ENCODE results near the gene IFI16. TPM values are rescaled to one million over a fixed set of nuclear protein-coding genes. Genes with fewer than 3 reads are reported as not detected.

Gene IFI16
- polyA plus RNA-seq (2011; rRNA removed), result 2.7 and 3.3 TPM in 2 replicates
- 0.34 and 0.44 TPM in 2 replicates for polyA plus RNA-seq (2012; cell fraction: cytosol; rRNA removed)
- 0.24 and 0.38 TPM in 2 replicates for polyA plus RNA-seq (2012; cell fraction: nucleus; rRNA removed)
- 1.2 to 2.0 TPM (median 1.5 TPM) in 3 replicates for polyA plus RNA-seq (2017; fragmentation: RNase III; extraction: RNeasy Plus Mini Kit Qiagen cat#74134 plus additional on column Dnase treatment)
- polyA minus RNA-seq (2011; rRNA and poly(A)+ RNA removed), result 1.5 and 2.2 TPM in 2 replicates

DNA sequence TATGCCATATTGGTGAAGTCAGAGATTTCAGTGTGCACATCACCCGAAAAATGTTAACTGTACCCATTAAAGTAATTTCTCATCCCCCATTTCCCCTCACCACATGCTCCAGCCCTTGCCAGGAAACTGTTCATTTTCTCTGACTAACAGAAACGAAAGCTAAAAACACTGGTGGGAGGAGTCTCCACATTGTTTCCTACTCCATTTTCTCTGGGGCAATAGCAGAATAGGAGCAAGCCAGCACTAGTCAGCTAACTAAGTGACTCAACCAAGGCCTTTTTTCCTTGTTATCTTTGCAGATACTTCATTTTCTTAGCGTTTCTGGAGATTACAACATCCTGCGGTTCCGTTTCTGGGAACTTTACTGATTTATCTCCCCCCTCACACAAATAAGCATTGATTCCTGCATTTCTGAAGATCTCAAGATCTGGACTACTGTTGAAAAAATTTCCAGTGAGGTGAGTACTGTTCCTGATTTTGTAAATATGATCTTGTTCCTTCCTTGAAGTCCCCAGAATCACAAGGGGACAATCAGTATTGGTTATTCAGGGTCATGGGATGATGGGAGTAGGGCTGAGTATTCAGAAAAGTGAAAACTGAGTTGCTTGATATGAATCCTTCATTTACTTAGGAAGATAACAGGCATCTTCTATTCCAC, at the start of gene IFI16:
Gene IFI16 (plus strand): TSS at position 204 of the 658 bp plus-strand sequence. CDS start 4,774 bp downstream, outside the sequence.
- POLR2A ChIA-PET, result no interaction called here
- CTCF ChIA-PET, result no interaction called here
- DNase-seq (ENCODE audit: low read depth in 1 of 2, low spot score in 1 of 2) (peak; percentile 10 to 19), FAIRE-seq (no peak), ATAC-seq (peak; percentile 74 to 77)
- Histone ChIP-seq H3K27ac (peak within 1 kb of the TSS in 1 of 2 experiments; percentile 8; a peak in 1 of 6 replicates), H3K4me2 (peak within 1 kb of the TSS; percentile 57), H3K4me1 (no peaks in the 10 kb centered on the region), H3K4me3 (0 out of 3 replicates have a peak within 1 kb of the TSS, but pooled peaks have one; percentile 15), H3K9me3 (no peaks in the 10 kb centered on the region)
- WGBS (ENCODE audit: missing lambda C conversion rate), result 14% methylated on average over 5 of the region's 5 CpGs
- TF ChIP-seq RAD21 (conservative IDR thresholded peaks at IDR 0.05 in 1 of 2, IDR thresholded peaks at IDR 0.05 in 1 of 2), result no peak
- TF ChIP-seq SREBF2 (IDR thresholded peaks at IDR 0.05), result no peak
- TF ChIP-seq, protein P1, sequence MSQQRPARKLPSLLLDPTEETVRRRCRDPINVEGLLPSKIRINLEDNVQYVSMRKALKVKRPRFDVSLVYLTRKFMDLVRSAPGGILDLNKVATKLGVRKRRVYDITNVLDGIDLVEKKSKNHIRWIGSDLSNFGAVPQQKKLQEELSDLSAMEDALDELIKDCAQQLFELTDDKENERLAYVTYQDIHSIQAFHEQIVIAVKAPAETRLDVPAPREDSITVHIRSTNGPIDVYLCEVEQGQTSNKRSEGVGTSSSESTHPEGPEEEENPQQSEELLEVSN (IDR thresholded peaks at IDR 0.05; ENCODE audit: borderline replicate concordance, low read depth), result no peak
- no peak for TF ChIP-seq RCOR1 (IDR thresholded peaks at IDR 0.05; ENCODE audit: low read depth, low read length)
- no peak for TF ChIP-seq FOXS1 (CRISPR knock-in tag; IDR thresholded peaks at IDR 0.05)
- TF ChIP-seq POLR2A (IDR thresholded peaks at IDR 0.05; ENCODE audit: low read length), result no peak
- TF ChIP-seq, protein P2, sequence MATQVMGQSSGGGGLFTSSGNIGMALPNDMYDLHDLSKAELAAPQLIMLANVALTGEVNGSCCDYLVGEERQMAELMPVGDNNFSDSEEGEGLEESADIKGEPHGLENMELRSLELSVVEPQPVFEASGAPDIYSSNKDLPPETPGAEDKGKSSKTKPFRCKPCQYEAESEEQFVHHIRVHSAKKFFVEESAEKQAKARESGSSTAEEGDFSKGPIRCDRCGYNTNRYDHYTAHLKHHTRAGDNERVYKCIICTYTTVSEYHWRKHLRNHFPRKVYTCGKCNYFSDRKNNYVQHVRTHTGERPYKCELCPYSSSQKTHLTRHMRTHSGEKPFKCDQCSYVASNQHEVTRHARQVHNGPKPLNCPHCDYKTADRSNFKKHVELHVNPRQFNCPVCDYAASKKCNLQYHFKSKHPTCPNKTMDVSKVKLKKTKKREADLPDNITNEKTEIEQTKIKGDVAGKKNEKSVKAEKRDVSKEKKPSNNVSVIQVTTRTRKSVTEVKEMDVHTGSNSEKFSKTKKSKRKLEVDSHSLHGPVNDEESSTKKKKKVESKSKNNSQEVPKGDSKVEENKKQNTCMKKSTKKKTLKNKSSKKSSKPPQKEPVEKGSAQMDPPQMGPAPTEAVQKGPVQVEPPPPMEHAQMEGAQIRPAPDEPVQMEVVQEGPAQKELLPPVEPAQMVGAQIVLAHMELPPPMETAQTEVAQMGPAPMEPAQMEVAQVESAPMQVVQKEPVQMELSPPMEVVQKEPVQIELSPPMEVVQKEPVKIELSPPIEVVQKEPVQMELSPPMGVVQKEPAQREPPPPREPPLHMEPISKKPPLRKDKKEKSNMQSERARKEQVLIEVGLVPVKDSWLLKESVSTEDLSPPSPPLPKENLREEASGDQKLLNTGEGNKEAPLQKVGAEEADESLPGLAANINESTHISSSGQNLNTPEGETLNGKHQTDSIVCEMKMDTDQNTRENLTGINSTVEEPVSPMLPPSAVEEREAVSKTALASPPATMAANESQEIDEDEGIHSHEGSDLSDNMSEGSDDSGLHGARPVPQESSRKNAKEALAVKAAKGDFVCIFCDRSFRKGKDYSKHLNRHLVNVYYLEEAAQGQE (IDR thresholded peaks at IDR 0.05), result no peak
- no peak for TF ChIP-seq CBX2 (IDR thresholded peaks at IDR 0.05; ENCODE audit: borderline replicate concordance, low read depth)
- TF ChIP-seq NPAS2 (CRISPR knock-in tag; IDR thresholded peaks at IDR 0.05; ENCODE audit: borderline replicate concordance), result no peak
- no peak for TF ChIP-seq PHF8 (IDR thresholded peaks at IDR 0.05; ENCODE audit: borderline replicate concordance, low read depth)
- TF ChIP-seq, protein P3, sequence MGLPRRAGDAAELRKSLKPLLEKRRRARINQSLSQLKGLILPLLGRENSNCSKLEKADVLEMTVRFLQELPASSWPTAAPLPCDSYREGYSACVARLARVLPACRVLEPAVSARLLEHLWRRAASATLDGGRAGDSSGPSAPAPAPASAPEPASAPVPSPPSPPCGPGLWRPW (IDR thresholded peaks at IDR 0.05), result no peak
- TF ChIP-seq, protein P4, sequence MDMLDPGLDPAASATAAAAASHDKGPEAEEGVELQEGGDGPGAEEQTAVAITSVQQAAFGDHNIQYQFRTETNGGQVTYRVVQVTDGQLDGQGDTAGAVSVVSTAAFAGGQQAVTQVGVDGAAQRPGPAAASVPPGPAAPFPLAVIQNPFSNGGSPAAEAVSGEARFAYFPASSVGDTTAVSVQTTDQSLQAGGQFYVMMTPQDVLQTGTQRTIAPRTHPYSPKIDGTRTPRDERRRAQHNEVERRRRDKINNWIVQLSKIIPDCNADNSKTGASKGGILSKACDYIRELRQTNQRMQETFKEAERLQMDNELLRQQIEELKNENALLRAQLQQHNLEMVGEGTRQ (IDR thresholded peaks at IDR 0.05), result no peak
- TF ChIP-seq, protein P5, sequence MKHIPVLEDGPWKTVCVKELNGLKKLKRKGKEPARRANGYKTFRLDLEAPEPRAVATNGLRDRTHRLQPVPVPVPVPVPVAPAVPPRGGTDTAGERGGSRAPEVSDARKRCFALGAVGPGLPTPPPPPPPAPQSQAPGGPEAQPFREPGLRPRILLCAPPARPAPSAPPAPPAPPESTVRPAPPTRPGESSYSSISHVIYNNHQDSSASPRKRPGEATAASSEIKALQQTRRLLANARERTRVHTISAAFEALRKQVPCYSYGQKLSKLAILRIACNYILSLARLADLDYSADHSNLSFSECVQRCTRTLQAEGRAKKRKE (CRISPR knock-in tag; IDR thresholded peaks at IDR 0.05; ENCODE audit: low read depth), result no peak
- no peak for TF ChIP-seq ZSCAN20 (CRISPR knock-in tag; IDR thresholded peaks at IDR 0.05)
- TF ChIP-seq RARB (CRISPR knock-in tag; IDR thresholded peaks at IDR 0.05), result no peak
- TF ChIP-seq, protein P6, sequence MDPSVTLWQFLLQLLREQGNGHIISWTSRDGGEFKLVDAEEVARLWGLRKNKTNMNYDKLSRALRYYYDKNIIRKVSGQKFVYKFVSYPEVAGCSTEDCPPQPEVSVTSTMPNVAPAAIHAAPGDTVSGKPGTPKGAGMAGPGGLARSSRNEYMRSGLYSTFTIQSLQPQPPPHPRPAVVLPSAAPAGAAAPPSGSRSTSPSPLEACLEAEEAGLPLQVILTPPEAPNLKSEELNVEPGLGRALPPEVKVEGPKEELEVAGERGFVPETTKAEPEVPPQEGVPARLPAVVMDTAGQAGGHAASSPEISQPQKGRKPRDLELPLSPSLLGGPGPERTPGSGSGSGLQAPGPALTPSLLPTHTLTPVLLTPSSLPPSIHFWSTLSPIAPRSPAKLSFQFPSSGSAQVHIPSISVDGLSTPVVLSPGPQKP (IDR thresholded peaks at IDR 0.05; ENCODE audit: low read depth, low read length), result no peak
- TF ChIP-seq HDAC2 (IDR thresholded peaks at IDR 0.05), result no peak
- TF ChIP-seq, protein P7, sequence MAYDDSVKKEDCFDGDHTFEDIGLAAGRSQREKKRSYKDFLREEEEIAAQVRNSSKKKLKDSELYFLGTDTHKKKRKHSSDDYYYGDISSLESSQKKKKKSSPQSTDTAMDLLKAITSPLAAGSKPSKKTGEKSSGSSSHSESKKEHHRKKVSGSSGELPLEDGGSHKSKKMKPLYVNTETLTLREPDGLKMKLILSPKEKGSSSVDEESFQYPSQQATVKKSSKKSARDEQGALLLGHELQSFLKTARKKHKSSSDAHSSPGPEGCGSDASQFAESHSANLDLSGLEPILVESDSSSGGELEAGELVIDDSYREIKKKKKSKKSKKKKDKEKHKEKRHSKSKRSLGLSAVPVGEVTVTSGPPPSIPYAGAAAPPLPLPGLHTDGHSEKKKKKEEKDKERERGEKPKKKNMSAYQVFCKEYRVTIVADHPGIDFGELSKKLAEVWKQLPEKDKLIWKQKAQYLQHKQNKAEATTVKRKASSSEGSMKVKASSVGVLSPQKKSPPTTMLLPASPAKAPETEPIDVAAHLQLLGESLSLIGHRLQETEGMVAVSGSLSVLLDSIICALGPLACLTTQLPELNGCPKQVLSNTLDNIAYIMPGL (CRISPR knock-in tag; IDR thresholded peaks at IDR 0.05; ENCODE audit: borderline replicate concordance), result no peak
